HG03457 (cell line): ENCODE data around the gene LRMDA.

ENCODE experiments used
- ATAC-seq: cut with Tn5 transposase; IDR thresholded peaks from one replicate; pipeline ENCODE4 v1.9.1; 2021; ENCODE audit warnings: moderate number of reproducible peaks; ENCODE audit not compliant: unreplicated experiment

LRMDA gene

GRCh38 chr10:76542307-76542930 is 1111.0 kb downstream of the LRMDA start:
- ATAC-seq: no peak

- no peak for ATAC-seq
Measured at GRCh38 chr10:76543655-76544054, 1112.2 kb downstream of the LRMDA start.

GRCh38 chr10:76544789-76545188 is 1113.4 kb downstream of the LRMDA start:
- ATAC-seq: no peak

- ATAC-seq: no peak
Measured at GRCh38 chr10:76546411-76546810, 1115.0 kb downstream of the LRMDA start.

- no peak for ATAC-seq
Measured at GRCh38 chr10:76547352-76547972, 1116.0 kb downstream of the LRMDA start.

GRCh38 chr10:76548716-76549115 is 1117.3 kb downstream of the LRMDA start:
- ATAC-seq: no peak

GRCh38 chr10:76549171-76549570 is 1117.7 kb downstream of the LRMDA start:
- no peak for ATAC-seq

GRCh38 chr10:76550806-76551205 is 1119.4 kb downstream of the LRMDA start:
- ATAC-seq: no peak

GRCh38 chr10:76552091-76552873 is 1120.9 kb downstream of the LRMDA start:
- ATAC-seq: no peak

- ATAC-seq: no peak
Measured at GRCh38 chr10:76553263-76554032, 1122.0 kb downstream of the LRMDA start.

GRCh38 chr10:76554033-76554408 is 1122.6 kb downstream of the LRMDA start:
- no peak for ATAC-seq

- ATAC-seq: no peak
Measured at GRCh38 chr10:76554478-76554877, 1123.1 kb downstream of the LRMDA start.

GRCh38 chr10:76555067-76555670 is 1123.7 kb downstream of the LRMDA start:
- no peak for ATAC-seq

- no peak for ATAC-seq
Measured at GRCh38 chr10:76557366-76557765, 1125.9 kb downstream of the LRMDA start.

GRCh38 chr10:76558586-76558985 is 1127.2 kb downstream of the LRMDA start:
- no peak for ATAC-seq

GRCh38 chr10:76558996-76559891 is 1127.8 kb downstream of the LRMDA start:
- ATAC-seq: no peak

- no peak for ATAC-seq
Measured at GRCh38 chr10:76559892-76560220, 1128.4 kb downstream of the LRMDA start.

GRCh38 chr10:76560338-76560737 is 1128.9 kb downstream of the LRMDA start:
- no peak for ATAC-seq

- ATAC-seq: no peak
Measured at GRCh38 chr10:76563286-76563685, 1131.9 kb downstream of the LRMDA start.

- ATAC-seq: no peak
Measured at GRCh38 chr10:76572021-76572420, 1140.6 kb downstream of the LRMDA start.
